ENCODE measurements around the gene NFIA.

- TF ChIP-seq, protein P1, sequence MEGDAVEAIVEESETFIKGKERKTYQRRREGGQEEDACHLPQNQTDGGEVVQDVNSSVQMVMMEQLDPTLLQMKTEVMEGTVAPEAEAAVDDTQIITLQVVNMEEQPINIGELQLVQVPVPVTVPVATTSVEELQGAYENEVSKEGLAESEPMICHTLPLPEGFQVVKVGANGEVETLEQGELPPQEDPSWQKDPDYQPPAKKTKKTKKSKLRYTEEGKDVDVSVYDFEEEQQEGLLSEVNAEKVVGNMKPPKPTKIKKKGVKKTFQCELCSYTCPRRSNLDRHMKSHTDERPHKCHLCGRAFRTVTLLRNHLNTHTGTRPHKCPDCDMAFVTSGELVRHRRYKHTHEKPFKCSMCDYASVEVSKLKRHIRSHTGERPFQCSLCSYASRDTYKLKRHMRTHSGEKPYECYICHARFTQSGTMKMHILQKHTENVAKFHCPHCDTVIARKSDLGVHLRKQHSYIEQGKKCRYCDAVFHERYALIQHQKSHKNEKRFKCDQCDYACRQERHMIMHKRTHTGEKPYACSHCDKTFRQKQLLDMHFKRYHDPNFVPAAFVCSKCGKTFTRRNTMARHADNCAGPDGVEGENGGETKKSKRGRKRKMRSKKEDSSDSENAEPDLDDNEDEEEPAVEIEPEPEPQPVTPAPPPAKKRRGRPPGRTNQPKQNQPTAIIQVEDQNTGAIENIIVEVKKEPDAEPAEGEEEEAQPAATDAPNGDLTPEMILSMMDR (conservative IDR thresholded peaks at IDR 0.05; ENCODE audit: low read depth, low read length), result no peak
- TF ChIP-seq EZH2 (IDR thresholded peaks at IDR 0.05; ENCODE audit: low read length, unreplicated experiment) (no peak), EZH2phosphoT487 (IDR thresholded peaks at IDR 0.05; ENCODE audit: borderline replicate concordance, low read length) (no peak)
These were observed 187.2 kb downstream of the NFIA start for GRCh38 chr1:61269602-61270001.

All from PC-3 (cell line).